ENCODE results near the gene SPOPL.

The SPOPL gene

DNA sequence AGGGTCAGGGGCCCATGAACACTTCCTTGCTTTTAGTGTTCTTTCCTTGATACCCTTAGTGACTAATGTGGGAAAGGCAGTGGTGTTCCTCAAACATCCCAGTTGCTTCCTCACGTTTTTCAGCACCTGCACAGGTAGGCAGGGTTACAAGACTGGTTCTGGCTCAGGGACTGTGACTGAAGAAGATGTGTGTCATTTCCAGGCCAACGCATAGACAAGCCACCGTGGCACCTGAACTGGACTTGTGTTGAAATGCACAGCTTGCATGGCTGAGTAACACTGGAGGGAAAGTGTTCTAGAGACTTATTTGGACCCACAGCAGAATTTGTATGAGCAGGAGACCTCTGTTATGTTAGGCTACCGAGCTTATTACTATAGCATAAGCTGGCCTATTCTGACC, 107.9 kb downstream of the SPOPL start:
- DNase-seq: no peak

DNA sequence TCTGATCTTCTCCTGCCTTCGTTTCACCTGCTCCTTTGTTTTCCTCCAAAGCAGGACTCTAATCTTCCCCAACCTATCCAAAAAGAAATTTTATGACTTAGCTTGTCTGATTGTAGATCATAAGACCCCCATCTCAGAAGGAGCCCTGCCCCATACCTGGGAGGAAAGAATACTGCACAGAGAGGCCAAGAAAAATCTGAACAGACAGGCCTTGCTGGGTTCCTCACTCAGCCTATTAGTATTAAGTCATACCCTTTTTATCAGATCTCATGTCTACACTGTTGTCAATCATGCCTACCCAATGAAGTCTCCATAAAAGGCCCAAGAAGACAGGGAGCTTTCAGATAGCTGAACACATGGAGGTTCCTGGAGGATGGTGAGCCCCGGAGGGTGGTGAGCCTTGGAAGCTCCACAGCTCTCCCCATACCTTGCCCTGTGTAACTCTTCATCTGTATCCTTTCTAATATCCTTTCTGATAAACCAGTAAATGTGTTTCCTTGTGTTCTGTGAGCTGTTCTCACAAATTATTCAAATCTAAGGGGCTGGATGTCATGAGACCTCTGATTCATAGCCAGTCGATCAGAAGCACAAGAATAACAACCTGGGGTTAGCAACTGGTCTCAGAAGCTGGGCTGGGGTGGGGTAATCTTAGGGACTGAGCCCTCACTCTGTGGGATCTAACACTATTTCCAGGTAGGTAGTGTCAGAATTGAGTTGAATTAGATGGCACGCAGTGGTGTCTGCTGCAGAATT, 108.8 kb downstream of the SPOPL start:
- DNase-seq: no peak

DNA sequence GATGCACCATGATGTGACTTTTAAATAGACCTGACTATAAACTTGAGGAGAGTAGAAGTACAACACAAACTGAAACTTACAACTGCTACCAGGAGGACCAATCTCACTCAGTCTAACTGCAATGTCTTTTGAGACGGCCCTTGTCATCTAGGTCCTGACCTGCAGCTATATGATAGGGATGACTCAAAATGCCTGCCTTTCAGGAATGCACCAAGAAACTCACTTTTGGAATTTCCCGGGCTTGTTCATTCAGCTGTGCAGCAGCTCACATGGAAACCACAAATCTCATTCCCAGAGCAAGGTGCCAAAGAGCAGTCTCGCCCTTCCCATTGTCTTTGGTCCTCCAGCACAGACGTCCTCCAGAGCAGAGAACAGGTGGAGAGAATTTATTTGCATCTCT, 113.7 kb downstream of the SPOPL start:
- DNase-seq: no peak

DNA sequence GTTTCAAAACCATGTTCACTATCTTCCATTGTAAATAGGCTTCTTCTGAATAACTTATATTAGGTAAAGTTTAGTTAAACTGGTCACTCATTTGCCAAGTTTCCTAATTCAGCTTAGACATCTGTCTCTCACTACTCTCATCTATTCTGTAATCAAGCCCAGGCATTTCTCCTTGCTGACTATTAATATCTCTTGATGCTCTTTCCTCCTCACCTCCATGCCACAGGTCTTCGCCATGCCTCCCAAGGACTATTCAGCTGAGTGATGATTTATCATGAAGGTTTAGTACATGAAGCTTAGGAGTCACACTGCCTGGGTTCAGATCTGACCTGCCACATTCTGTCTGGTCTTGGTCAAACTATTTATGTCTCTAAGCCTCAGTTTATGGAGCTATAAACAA, 115.5 kb downstream of the SPOPL start:
- DNase-seq: no peak

DNA sequence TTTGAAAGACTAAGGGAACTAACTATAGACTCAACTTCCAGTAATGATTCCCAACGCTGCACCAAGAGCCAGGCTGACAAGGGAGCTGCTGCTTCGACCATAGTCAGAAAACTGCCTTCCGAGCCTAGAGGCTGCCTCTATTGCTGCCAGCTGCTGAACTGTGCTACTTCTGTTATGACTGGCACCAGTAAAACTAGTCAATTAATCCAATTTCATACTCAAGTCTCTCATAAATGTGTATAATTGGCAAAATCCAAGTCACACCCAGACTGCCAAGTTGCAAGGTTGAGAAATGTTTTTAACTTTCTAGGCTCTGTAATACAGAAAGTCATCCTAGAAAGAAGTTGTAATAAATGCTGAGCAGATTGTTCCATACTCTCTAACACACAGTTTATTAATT, 117.4 kb downstream of the SPOPL start:
- no peak for DNase-seq

DNA sequence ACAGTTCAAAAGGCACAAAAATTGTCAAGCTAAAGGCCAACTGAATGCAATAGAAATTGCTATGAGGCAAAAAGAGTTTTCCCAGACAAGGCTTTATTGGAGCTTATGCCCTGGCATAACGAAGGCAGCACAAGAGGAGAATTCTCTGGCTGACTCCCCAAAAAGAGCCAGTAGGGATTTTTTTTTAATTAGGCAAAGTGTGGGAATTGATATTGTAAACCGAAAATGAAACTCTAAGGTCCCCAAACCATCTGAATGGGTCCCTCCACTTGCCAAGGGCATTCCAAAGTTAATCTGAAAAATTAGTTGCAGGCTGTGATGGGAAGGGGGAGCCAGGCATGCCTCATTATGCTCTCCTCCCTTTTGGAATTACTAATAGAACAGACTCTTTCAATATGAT, 118.9 kb downstream of the SPOPL start:
- no peak for DNase-seq

DNA sequence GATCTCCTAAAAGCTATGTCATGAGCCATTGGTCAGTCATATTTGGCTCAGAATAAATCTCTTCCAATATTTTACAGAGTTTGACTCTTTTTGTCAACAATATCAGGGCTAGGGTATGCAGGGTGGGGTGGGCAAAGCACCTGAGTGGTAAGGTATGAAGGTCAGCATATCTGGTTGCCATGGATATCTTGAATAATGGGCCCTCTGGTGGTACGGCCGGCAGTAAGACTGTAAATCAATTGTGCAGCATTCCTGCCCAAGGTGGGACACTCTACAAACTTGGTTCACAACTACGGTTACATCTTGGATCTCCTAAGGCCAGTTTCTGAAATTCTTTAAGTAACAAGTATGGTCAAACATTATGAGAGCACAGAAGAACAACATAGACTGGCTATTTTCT, 119.6 kb downstream of the SPOPL start:
- DNase-seq: no peak

DNA sequence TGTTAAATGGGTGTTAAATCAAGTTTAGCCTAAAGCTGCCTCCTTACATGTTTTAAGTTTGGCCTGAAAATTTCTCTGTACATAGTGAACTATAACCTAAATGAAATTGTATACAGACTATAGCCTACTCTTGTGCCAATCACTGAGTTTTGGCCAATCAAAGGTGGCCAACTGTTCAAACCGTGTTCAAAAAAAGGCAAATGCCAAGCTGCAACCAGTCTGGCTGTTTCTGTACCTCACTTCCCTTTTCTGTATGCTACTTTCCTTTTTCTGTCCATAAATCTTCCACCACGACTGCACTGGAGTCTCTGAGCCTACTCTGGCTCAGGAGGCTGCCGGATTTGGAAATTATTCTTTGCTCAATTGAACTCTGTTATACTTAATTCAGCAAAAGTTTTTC, 121.0 kb downstream of the SPOPL start:
- DNase-seq: no peak

Measured in NCI-H1048 (cell line).